Ishikawa (cell line): Measurements from ENCODE around the gene TUBGCP3.

Source experiments
- CEBPB ChIP-seq: IDR thresholded peaks from 2 replicates; pipeline ENCODE4 v1.6.1; 2012
- EGR1 ChIP-seq: IDR thresholded peaks from 2 replicates; pipeline ENCODE4 v1.6.1; 2012
- EP300 ChIP-seq: IDR thresholded peaks from 2 replicates; pipeline ENCODE4 v1.6.1; 2012; ENCODE audit warnings: borderline replicate concordance
- FOXM1 ChIP-seq: IDR thresholded peaks from 2 replicates; pipeline ENCODE4 v1.6.1; 2012; ENCODE audit warnings: low read depth, borderline replicate concordance
- NFIC ChIP-seq: IDR thresholded peaks from 2 replicates; pipeline ENCODE4 v1.6.1; 2012
- TAF1 ChIP-seq: IDR thresholded peaks from 2 replicates; pipeline ENCODE4 v1.6.1; 2012; ENCODE audit warnings: low read depth, mild to moderate bottlenecking
- TEAD4 ChIP-seq: IDR thresholded peaks from 2 replicates; pipeline ENCODE4 v1.6.1; 2012
- YY1 ChIP-seq: IDR thresholded peaks from 2 replicates; pipeline ENCODE4 v1.6.1; 2012; ENCODE audit warnings: low read depth
- TF ChIP-seq, protein P1 (sequence below): IDR thresholded peaks from 2 replicates; pipeline ENCODE4 v1.6.1; 2012
- TF ChIP-seq, protein P2 (sequence below): IDR thresholded peaks from 2 replicates; pipeline ENCODE4 v1.6.1; 2012; ENCODE audit warnings: low read depth, mild to moderate bottlenecking

DNA sequence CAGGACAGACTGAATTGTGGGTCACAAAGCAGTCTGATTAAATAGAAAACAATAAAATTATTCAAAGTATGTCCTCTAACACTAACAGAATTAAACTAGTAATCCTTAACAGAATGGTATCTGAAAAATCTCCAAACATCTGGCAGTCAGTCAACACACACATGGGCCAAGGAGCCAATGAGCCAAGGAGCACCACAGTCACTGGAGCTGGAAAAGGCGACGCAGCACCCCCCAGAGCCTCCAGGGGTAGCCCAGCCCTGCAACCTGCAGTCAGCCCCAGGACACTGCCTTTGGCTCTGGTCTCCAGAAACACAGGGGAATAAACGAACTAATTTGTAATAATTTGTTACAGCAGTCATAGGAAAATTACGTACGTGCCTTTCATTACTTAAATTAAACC is 12.3 kb downstream of the TUBGCP3 start:
- TF ChIP-seq, protein P1, sequence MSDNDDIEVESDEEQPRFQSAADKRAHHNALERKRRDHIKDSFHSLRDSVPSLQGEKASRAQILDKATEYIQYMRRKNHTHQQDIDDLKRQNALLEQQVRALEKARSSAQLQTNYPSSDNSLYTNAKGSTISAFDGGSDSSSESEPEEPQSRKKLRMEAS, result no peak
- TF ChIP-seq YY1 (no peak), EGR1 (no peak), EP300 (no peak), NFIC (no peak), FOXM1 (no peak), TAF1 (no peak), TEAD4 (no peak), CEBPB (no peak)
- TF ChIP-seq, protein P2, sequence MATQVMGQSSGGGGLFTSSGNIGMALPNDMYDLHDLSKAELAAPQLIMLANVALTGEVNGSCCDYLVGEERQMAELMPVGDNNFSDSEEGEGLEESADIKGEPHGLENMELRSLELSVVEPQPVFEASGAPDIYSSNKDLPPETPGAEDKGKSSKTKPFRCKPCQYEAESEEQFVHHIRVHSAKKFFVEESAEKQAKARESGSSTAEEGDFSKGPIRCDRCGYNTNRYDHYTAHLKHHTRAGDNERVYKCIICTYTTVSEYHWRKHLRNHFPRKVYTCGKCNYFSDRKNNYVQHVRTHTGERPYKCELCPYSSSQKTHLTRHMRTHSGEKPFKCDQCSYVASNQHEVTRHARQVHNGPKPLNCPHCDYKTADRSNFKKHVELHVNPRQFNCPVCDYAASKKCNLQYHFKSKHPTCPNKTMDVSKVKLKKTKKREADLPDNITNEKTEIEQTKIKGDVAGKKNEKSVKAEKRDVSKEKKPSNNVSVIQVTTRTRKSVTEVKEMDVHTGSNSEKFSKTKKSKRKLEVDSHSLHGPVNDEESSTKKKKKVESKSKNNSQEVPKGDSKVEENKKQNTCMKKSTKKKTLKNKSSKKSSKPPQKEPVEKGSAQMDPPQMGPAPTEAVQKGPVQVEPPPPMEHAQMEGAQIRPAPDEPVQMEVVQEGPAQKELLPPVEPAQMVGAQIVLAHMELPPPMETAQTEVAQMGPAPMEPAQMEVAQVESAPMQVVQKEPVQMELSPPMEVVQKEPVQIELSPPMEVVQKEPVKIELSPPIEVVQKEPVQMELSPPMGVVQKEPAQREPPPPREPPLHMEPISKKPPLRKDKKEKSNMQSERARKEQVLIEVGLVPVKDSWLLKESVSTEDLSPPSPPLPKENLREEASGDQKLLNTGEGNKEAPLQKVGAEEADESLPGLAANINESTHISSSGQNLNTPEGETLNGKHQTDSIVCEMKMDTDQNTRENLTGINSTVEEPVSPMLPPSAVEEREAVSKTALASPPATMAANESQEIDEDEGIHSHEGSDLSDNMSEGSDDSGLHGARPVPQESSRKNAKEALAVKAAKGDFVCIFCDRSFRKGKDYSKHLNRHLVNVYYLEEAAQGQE, result no peak
